NT2/D1 (cell line): Measurements from ENCODE around the gene KRT40.

ENCODE experiments used
- SUZ12 ChIP-seq: IDR thresholded peaks from 2 replicates; pipeline ENCODE4 v1.6.1; 2011; ENCODE audit not compliant: insufficient read length, insufficient read depth; ENCODE audit errors: extremely low read depth
- YY1 ChIP-seq: IDR thresholded peaks from 2 replicates; pipeline ENCODE4 v1.6.1; 2011; ENCODE audit not compliant: insufficient read length, insufficient read depth

- no peak for TF ChIP-seq SUZ12
- TF ChIP-seq YY1 = no peak
These were observed 31.5 kb downstream of the KRT40 start for GRCh38 chr17:40952661-40953060.
